ENCODE measurements around the gene ZC3H7B.

GRCh38 chr22:41284465-41284864 is 16.9 kb upstream of the ZC3H7B start:
- TF ChIP-seq, protein P1, sequence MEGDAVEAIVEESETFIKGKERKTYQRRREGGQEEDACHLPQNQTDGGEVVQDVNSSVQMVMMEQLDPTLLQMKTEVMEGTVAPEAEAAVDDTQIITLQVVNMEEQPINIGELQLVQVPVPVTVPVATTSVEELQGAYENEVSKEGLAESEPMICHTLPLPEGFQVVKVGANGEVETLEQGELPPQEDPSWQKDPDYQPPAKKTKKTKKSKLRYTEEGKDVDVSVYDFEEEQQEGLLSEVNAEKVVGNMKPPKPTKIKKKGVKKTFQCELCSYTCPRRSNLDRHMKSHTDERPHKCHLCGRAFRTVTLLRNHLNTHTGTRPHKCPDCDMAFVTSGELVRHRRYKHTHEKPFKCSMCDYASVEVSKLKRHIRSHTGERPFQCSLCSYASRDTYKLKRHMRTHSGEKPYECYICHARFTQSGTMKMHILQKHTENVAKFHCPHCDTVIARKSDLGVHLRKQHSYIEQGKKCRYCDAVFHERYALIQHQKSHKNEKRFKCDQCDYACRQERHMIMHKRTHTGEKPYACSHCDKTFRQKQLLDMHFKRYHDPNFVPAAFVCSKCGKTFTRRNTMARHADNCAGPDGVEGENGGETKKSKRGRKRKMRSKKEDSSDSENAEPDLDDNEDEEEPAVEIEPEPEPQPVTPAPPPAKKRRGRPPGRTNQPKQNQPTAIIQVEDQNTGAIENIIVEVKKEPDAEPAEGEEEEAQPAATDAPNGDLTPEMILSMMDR (conservative IDR thresholded peaks at IDR 0.05): no peak
- TF ChIP-seq EZH2 (IDR thresholded peaks at IDR 0.05; ENCODE audit: low read depth): no peak

Data from PC-9 (cell line).